Right renal cortex interstitium (tissue), 3 donors: Measurements from ENCODE around the gene MED26. TPM values are rescaled to one million over a fixed set of nuclear protein-coding genes. Genes with fewer than 3 reads are reported as not detected.

ENCODE experiments used
- DNase-seq, 3 donors: peaks; one replicate each; pipeline ENCODE4 v3.0.0-alpha.2; 2013; ENCODE audit warnings: low read depth in 3 of 3, low spot score in 2 of 3
- polyA plus RNA-seq, 3 donors: library from polyadenylated mRNA; unstranded; fragments of 120-200 nt; gene quantifications; one replicate each; pipeline ENCODE4 v1.2.1, GENCODE V29; 2013; ENCODE audit not compliant: insufficient read length in 3 of 3

The MED26 gene
- polyA plus RNA-seq, 3 donors, result 5.8 to 6.4 (median 5.9) TPM

DNA sequence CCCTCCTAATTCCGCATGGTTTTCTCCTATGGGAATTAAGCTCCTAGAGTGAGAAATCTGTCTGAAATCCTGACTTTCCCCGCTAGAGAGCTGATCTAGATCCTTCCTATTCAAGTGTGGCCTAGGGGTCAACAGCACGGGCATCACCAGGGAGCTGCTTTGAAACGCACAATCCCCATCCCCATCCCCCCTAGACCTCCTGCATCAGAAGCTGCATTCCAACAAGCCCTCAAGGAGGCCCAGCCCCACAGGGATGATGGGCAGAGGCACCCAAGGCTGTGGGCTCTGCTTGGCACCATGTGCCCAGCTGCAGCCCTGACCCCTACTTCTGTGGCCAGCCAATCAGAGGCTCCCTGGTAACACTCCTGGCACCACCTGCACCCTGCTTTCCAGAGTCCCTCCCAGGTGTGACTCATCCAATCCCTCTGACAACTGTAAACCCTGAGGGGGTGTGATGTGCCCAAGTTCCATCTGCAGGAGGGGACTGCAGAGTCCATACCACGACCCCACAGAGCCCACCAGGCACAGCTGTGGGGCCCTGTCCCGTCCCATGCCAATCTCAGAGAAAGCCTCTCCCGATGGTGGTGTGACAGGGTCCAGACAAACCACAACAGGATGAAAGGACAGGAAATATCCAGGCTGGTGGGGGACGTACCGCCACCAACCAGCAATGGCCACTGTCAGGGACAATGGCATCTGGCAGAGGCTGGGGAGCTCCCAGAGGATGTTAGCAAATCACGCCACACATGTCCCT is 36.0 kb downstream of the MED26 start:
- no peak for DNase-seq

DNA sequence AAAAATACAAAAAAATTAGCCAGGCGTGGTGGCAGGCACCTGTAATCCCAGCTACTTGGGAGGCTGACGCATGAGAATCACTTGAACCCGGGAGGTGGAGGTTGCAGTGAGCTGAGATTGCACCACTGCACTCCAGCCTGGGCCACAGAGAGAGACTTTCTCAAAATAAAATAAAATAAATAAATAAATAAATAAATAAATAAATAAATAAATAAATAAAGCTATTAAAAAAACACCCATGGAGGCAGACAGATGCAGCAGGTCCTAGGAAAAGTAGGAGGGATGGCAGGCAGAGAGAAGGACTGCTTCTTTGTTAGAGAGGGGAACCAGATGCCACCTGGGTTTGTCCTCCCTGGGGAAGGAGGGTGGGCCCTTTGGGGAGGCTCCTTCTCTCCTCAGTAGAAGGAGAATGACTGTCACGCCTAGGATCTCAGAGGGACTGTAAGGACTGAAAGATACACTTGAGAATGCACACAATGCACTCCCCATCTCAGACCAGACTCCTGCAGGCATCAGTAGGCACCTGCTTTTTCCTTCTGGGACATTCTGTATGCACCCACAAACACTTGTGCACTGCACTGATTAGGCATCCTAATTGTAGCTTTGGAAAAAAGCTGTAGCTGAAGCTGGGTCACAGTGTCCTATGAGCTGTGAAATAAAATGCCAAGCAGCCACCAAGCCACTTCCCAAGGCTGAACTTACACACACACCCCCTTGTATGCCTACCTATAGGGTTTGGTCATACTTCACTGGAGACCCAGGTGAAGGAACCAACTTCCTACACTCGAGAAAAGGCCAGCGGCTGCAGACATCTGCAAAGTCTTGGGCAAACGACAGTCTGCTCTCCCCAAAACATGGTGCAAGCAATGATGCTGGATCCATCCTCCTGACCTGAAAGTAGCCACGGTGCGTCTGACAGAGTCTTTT is 36.9 kb downstream of the MED26 start:
- DNase-seq, result no peak

DNA sequence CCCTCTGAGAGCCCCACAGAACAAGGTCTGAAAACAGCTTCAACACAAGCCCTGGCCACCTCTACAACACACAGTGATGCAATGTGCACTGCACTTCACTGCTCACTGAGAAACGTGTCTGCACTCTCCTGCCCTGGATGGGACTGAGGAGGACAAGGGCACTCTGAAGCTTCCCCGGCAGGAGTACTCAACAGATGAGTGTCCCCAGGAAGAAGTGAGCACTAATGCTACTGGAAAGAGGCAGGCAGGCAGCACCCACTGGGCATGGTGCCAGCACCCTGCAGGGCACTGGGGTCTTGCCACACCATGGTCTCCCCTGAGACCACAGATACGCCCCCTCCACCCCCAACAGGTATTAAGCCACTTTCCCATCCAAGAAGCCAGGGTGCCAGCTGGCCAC is 38.1 kb downstream of the MED26 start:
- no peak for DNase-seq

DNA sequence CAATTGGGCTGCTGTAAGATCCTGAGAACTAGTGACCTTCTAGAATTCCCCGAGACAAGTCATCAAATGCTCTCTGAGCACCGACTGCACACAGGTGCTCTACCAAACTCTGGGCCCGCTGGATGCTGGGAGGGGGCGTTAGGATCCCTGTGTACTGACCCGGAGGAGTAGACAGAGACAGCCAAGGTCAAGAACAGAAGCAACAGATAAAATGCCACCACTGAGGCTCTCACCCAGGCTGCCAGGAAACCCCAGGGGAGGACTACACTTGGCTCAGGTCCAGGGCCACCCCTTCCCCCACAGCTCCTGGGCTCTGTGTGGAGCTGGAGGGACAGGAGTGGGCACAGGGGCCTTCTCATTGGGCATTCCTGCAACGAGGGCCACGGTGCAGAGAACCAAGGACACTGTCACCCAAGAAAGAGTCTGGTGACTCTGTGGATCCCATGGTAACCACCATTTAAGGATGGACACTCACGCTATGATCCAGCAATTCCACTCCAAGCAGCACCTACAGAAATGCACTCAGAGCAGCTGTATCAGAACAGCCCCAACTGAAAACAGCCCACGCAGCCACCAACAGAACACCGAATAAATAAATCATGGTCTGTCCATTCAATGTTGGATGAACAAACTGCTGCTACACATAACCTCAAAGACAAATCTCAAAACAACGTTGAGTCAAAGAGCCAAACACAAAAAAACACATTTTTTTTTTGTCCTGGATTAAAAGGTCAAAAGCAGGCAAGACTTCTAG is 39.0 kb downstream of the MED26 start:
- DNase-seq, result no peak

DNA sequence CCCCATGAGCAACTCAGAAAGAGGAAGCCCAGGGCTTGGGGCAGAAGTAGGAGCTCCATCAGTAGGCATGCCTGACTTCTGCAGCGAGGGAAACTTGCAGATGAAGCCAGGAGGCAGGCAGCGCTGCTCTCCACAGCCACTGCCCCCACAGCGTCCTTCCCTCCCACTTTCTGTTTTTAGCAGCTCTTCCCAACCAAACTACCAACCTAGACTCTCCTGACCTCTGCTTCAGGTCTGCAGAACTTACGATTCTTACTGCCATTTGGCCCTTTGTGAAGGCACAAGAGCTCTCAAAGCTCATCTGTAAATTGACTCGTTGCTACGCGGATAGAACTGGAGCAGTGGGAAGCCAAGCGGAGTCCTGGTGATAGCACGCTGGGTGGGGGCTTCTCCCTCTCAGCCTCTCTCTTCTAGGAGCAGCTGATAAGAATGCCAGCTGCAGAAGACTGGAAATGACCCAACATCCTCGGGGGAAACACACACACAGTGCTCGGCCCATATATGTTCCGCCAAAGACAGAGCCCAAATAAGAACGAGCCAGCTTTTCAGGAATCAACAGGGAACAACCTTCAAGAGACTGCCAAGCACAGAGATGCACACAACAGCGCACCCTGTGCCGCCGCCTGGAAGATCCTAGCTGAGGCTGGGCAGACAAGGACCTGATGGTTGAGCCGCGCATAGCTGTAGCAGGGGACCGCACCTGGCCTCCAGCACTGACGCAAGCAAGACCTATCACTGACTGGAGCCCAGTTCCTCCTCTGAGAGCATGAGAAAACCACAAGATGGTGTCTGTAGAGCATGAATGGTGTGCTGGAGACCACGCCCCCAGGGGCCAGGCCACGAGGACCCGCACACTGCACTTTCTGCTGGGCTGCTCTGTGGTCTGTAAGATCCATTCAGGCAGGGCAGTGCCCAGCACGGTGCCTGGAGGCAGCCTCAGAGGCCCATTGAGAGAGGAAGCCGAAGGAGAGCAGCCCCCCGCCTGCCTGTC is 39.9 kb downstream of the MED26 start:
- no peak for DNase-seq

DNA sequence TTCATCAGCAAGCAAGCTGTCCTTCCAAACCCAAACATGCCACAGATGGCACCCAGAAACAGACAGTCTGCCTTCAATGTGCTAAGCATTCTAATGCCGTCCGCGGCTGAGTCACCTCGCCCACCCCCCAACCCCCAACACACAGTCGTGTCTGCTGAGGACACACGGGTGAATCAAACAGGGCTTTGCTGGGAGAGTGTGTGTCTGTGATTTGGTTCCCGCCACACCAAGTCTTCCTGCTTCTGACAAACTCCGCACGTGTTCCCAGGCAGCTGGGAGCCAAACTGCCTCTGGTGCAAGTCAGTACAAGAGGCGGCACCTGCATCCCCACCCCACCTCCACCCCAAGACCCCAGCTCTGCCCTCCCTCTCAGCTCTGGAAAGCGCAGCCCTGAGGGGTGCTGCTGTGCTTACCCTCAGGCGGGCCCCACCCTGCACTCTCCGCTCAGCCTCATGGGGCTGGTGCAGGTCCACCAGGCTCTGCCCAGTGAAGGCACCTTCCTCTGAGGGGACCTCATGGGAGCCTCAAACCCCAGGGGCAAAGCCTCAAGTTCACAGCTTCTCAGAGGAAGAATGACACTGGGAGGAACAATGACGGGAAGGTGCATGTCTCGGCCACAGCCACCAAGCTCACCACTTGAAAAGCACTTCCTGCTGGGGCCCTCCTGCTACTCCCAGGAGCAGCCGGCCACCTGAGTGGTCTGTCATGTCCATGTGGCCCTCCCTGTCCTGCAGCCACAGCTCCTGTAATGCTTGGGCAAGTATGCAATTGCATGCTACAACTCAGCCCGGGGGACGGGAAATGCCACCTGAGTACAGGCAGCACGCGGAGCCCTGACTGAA is 40.8 kb downstream of the MED26 start:
- no peak for DNase-seq

DNA sequence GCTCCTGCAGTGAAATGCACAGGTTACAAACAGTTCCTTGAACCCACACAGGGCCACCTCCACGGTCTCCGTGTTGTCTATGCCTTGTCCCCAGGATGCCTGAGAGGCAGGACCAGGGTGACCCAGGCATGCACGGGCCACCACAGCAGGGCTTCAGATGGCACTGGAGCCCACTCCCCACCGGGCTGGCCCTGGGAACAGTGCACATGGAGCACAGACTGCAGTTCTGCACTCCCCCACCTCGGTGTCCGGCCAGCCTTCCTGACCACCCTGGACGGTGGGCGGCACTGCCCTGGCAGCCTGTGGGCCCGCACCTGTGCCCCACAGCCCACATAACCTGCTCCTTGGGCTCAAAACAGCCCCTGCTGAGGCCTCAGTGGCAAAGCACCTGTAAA is 41.5 kb downstream of the MED26 start:
- no peak for DNase-seq

DNA sequence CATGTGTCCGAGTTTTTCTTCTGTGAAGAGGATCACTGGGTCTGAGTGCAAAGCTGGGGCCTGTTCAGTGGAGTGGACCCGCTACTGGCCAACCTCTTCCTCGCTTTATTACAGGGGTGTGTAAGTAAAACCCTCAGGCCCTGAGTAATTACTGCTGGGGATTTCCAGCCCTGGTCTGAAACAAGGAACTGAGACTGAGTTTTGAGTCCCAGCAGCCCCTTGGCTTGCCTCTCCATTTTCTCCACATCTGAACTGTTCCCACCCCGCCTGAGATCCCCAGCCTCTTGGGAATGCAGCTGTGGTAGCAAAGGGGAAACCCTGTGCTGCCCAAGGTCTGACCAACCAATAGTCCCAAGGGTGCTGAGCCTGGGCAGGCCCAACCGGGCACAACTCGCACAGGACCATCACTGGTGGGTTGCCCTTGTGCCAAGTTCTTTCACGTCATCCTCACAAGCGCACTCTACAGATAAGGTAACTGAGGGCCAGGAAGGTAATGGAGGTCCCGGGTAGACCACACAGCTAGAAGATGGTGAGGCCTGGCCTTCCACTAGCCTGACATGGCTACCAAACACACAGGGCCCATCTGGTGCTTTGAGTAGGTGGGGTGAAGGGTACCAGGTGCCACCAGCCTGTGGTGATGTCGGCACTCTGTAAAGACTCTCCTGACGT is 42.1 kb downstream of the MED26 start:
- DNase-seq, result no peak

DNA sequence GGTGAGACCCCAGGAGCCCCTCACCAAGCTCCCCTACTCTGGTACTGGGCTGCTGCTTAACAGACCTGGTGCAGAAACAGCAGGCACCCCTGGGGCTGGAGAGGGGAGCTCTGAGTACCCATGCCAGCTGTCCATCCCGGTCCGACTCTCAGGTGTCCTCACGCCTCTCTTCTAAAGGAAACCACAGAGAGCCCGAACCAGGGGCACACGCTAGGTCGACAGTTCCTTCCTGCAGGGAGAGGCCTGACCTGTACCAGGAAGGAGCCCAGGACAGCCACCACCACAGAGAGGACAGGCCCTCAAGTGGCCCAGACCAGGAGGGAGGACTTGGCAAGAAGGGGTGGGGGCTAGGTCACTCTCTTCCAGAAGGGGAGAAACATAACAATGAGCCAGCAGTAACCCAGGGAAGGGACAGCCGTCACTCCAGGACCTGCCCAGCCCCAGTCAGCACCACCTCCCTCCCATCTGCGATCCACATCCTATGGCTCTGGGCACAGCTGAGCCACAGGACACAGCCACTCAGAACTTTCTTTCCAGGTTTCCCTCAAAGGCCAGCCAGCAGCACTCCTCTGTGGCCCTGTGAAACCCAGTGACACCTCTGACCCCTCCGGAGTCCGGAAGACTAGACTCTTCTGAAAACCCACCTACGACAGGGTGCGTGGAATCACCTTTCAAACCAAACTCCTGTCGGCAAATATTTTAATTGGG is 42.8 kb downstream of the MED26 start:
- no peak for DNase-seq

- peak in 2 of 3 donors; percentile 37 to 67 for DNase-seq
Measured at GRCh38 chr19:16584248-16585093, 43.5 kb downstream of the MED26 start.

- no peak for DNase-seq
Measured at GRCh38 chr19:16582486-16583261, 45.3 kb downstream of the MED26 start.

- DNase-seq, result no peak
Measured at GRCh38 chr19:16581971-16582343, 46.0 kb downstream of the MED26 start.

DNA sequence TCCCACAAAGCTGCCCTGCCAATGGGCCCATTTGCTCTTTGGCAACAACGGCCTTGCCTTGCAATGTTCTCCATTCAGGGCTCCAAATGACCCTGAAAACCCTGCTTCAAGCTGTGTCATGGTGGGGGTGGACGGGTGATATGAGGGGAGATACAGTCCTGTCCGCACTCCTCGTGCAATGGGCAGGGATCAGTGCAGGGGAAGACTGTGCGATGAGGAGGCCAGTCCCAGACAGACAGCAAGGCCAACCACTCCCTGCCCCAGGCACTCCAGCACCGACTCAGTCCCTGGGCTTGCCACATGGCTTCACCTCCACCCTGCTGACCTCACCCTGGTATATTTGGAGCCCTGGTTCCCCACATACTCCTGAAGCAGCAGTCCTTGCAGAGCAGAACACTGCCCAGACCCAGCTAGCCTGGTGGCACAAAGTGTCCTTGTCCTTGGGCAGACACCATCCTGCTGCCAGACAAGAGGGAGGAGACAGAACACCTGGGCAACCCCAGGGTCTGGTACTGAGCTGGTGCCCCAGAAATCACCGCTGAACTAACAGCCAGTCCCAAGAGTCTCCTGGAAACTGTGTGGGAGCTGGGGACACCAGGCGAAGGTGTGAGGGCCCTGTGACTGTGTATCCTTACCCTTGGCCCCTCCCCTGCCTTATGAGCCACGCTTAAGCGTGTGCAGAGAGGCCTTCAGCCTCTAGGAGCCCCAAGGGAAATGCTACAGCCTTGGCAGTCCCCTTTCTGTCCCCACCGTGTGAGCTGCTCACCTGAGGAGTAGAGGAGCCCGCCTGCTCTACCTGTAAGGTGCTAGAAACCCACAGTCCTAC is 46.6 kb downstream of the MED26 start:
- no peak for DNase-seq

DNA sequence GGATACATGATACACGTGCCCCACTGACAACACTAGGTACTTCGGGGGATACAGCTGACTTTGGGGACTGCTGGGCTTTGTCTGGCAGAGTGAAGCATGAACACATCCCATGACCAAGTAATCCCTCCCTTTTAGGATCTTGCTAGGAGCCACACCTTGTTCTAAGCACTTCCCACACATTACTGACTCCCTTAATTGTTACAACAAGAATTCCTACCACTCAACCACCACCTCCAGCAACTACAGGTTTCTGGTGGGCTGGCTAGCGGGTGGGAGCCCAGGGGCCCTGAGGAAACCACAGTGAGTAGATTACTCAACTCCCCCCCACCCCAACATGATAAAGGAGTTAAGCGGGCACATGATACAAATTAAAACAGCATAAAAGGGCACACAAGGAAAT is 48.6 kb downstream of the MED26 start:
- no peak for DNase-seq

GRCh38 chr19:16577531-16577985 is 50.4 kb downstream of the MED26 start:
- DNase-seq, result no peak
